HepG2 (cell line): Measurements from ENCODE around the gene IWS1. TPM values are rescaled to one million over a fixed set of nuclear protein-coding genes. Genes with fewer than 3 reads are reported as not detected.

Experiments
- ARNTL ChIP-seq: sonication (generic); formaldehyde crosslinking; IDR thresholded peaks from 2 replicates; pipeline ENCODE4 v1.4.0; 2020; ENCODE audit warnings: mild to moderate bottlenecking, missing genetic modification reagents
- CEBPB ChIP-seq: IDR thresholded peaks from 2 replicates; pipeline ENCODE4 v1.6.1; 2011; ENCODE audit warnings: low read depth, low read length, improper control_type of control experiment, borderline replicate concordance
- DMTF1 ChIP-seq: sonication (generic); formaldehyde crosslinking; IDR thresholded peaks from 2 replicates; pipeline ENCODE4 v1.4.0; 2020; ENCODE audit warnings: mild to moderate bottlenecking, missing genetic modification reagents
- DNMT3B ChIP-seq: conservative IDR thresholded peaks from 2 replicates; pipeline ENCODE4 v1.6.1; 2016; ENCODE audit warnings: missing biosample characterization, control low read depth
- HOMEZ ChIP-seq: IDR thresholded peaks from 2 replicates; pipeline ENCODE4 v1.6.1; 2016; ENCODE audit warnings: low read depth
- KMT2A ChIP-seq: sonication (generic); formaldehyde crosslinking; IDR thresholded peaks from 2 replicates; pipeline ENCODE4 v1.4.0; 2020; ENCODE audit warnings: missing genetic modification reagents
- MATR3 ChIP-seq: sonication (generic); formaldehyde crosslinking; IDR thresholded peaks from 2 replicates; pipeline ENCODE4 v1.4.0; 2020; ENCODE audit warnings: missing genetic modification reagents
- NFKBIZ ChIP-seq: IDR thresholded peaks from 2 replicates; pipeline ENCODE4 v1.6.1; 2018; ENCODE audit warnings: missing genetic modification reagents, missing compliant biosample characterization
- POGZ ChIP-seq: sonication (generic); formaldehyde crosslinking; IDR thresholded peaks from 2 replicates; pipeline ENCODE4 v1.4.0; 2020; ENCODE audit warnings: mild to moderate bottlenecking, missing genetic modification reagents
- SRY ChIP-seq: sonication (generic); formaldehyde crosslinking; IDR thresholded peaks from 2 replicates; pipeline ENCODE4 v1.8.0; 2022; ENCODE audit warnings: mild to moderate bottlenecking, missing genetic modification reagents
- ZNF124 ChIP-seq: sonication (generic); formaldehyde crosslinking; IDR thresholded peaks from 2 replicates; pipeline ENCODE4 v1.4.0; 2020; ENCODE audit warnings: missing genetic modification reagents
- ZNF281 ChIP-seq: sonication (generic); formaldehyde crosslinking; IDR thresholded peaks from 2 replicates; pipeline ENCODE4 v1.4.0; 2020; ENCODE audit warnings: missing genetic modification reagents, borderline replicate concordance
- ZNF292 ChIP-seq: sonication (generic); formaldehyde crosslinking; IDR thresholded peaks from 2 replicates; pipeline ENCODE4 v1.8.1; 2022; ENCODE audit warnings: mild to moderate bottlenecking, low read depth, missing genetic modification reagents, borderline replicate concordance
- ZNF335 ChIP-seq: sonication (generic); formaldehyde crosslinking; IDR thresholded peaks from 2 replicates; pipeline ENCODE4 v1.4.0; 2020; ENCODE audit warnings: missing genetic modification reagents
- ZNF441 ChIP-seq: sonication (generic); formaldehyde crosslinking; IDR thresholded peaks from 2 replicates; pipeline ENCODE4 v1.7.0; 2021; ENCODE audit warnings: missing genetic modification reagents, borderline replicate concordance
- ZNF558 ChIP-seq: sonication (generic); formaldehyde crosslinking; IDR thresholded peaks from 2 replicates; pipeline ENCODE4 v1.9.0; 2022; ENCODE audit warnings: mild to moderate bottlenecking, missing genetic modification reagents, borderline replicate concordance
- ZNF691 ChIP-seq: sonication (generic); formaldehyde crosslinking; IDR thresholded peaks from 2 replicates; pipeline ENCODE4 v1.4.0; 2020; ENCODE audit warnings: missing genetic modification reagents, low read depth, mild to moderate bottlenecking, borderline replicate concordance
- ZNF713 ChIP-seq: sonication (generic); formaldehyde crosslinking; IDR thresholded peaks from 2 replicates; pipeline ENCODE4 v1.4.0; 2020; ENCODE audit warnings: mild to moderate bottlenecking, missing genetic modification reagents
- ZNF75D ChIP-seq: sonication (generic); formaldehyde crosslinking; IDR thresholded peaks from 2 replicates; pipeline ENCODE4 v1.8.1; 2023; ENCODE audit warnings: missing genetic modification reagents, mild to moderate bottlenecking, borderline replicate concordance
- ZNF878 ChIP-seq: sonication (generic); formaldehyde crosslinking; IDR thresholded peaks from 2 replicates; pipeline ENCODE4 v1.8.1; 2023; ENCODE audit warnings: mild to moderate bottlenecking, missing genetic modification reagents, moderate library complexity
- ZSCAN12 ChIP-seq: sonication (generic); formaldehyde crosslinking; IDR thresholded peaks from 2 replicates; pipeline ENCODE4 v1.9.0; 2021; ENCODE audit warnings: mild to moderate bottlenecking, missing genetic modification reagents
- polyA plus RNA-seq, 8 experiments: library from polyadenylated mRNA; depleted of rRNA in 3 of 8; stranded (reverse) in 7 of 8; unstranded in 1 of 8; fragments of >200 nt; fragmentation: Illumina TruSeq in 4 of 8; extraction: Trizol in 4 of 8; gene quantifications; 2 replicates each; pipeline versions ENCODE4 v1.2.1 to v1.2.3, GENCODE V29; 2011 to 2016; ENCODE audit warnings: low read depth in 4 of 8, missing spikeins in 1 of 8, mixed read lengths in 1 of 8; ENCODE audit not compliant: insufficient read depth in 1 of 8
- total RNA-seq, 5 experiments: library from RNA; depleted of rRNA; stranded (reverse); fragments of >200 nt; fragmentation: Illumina TruSeq; extraction: Trizol; gene quantifications; 2 replicates each; pipeline ENCODE4 v1.2.3, GENCODE V29; 2016; ENCODE audit warnings: low read depth in 1 of 5

The IWS1 gene
- total and polyA plus RNA-seq, 2 of the 13 experiments (the other 11 are each of a cell fraction or from before 2014, with no cell fraction given), result 28.9 to 62.3 TPM

GRCh38 chr2:127560201-127560930 is 34.1 kb upstream of the IWS1 start (continued):
- TF ChIP-seq ZNF281 (CRISPR knock-in tag) (no peak), ZNF292 (CRISPR knock-in tag) (no peak), NFKBIZ (no peak), CEBPB (no peak), ARNTL (CRISPR knock-in tag) (0 out of 2 replicates have a peak, but pooled peaks have one; percentile 20), MATR3 (CRISPR knock-in tag) (no peak), ZNF335 (CRISPR knock-in tag) (no peak), DMTF1 (CRISPR knock-in tag) (no peak), ZNF878 (CRISPR knock-in tag) (no peak), HOMEZ (CRISPR knock-in tag) (0 out of 2 replicates have a peak, but pooled peaks have one; percentile 12), DNMT3B (no peak), ZNF75D (no peak), ZNF124 (CRISPR knock-in tag) (no peak), SRY (CRISPR knock-in tag) (no peak), ZSCAN12 (no peak), POGZ (CRISPR knock-in tag) (0 out of 2 replicates have a peak, but pooled peaks have one; percentile 17), ZNF441 (no peak), ZNF558 (CRISPR knock-in tag) (no peak), KMT2A (CRISPR knock-in tag) (0 out of 2 replicates have a peak, but pooled peaks have one; percentile 43), ZNF691 (CRISPR knock-in tag) (0 out of 2 replicates have a peak, but pooled peaks have one; percentile 44), ZNF713 (CRISPR knock-in tag) (no peak)
